Measurements from ENCODE around the gene ISG15.

The ISG15 gene

GRCh38 chr1:1013105-1013921 lies at the start of gene ISG15:
ISG15 (plus strand) TSS chr1:1013497; CDS start chr1:1013574, 77 bp downstream.
- peak; percentile 89 for DNase-seq (ENCODE audit: low spot score)

GRCh38 chr1:963746-964525 lies 49.4 kb upstream of the ISG15 start:
- DNase-seq (ENCODE audit: low spot score): no peak

GRCh38 chr1:964691-965525 lies 48.4 kb upstream of the ISG15 start:
- no peak for DNase-seq (ENCODE audit: low spot score)

- no peak for DNase-seq (ENCODE audit: low spot score)
These were observed 47.7 kb upstream of the ISG15 start for GRCh38 chr1:965526-966134.

- DNase-seq (ENCODE audit: low spot score): no peak
These were observed 47.1 kb upstream of the ISG15 start, which contains the start of gene PLEKHN1 for GRCh38 chr1:966135-966703. PLEKHN1 (plus strand) TSS chr1:966482; CDS start chr1:966532, 50 bp downstream.

GRCh38 chr1:966704-967300 lies 46.5 kb upstream of the ISG15 start:
- DNase-seq (ENCODE audit: low spot score): peak; percentile 78

GRCh38 chr1:967466-968343 lies 45.6 kb upstream of the ISG15 start:
- DNase-seq (ENCODE audit: low spot score): no peak

GRCh38 chr1:969260-969855 lies 43.9 kb upstream of the ISG15 start:
- no peak for DNase-seq (ENCODE audit: low spot score)

- DNase-seq (ENCODE audit: low spot score): no peak
These were observed 42.9 kb upstream of the ISG15 start for GRCh38 chr1:970242-970972.

- no peak for DNase-seq (ENCODE audit: low spot score)
These were observed 42.1 kb upstream of the ISG15 start for GRCh38 chr1:970973-971730.

- no peak for DNase-seq (ENCODE audit: low spot score)
These were observed 41.4 kb upstream of the ISG15 start for GRCh38 chr1:971751-972506.

GRCh38 chr1:972726-973458 lies 40.4 kb upstream of the ISG15 start:
- no peak for DNase-seq (ENCODE audit: low spot score)

GRCh38 chr1:973459-974292 lies 39.6 kb upstream of the ISG15 start:
- no peak for DNase-seq (ENCODE audit: low spot score)

GRCh38 chr1:974293-974640 lies 39.0 kb upstream of the ISG15 start:
- DNase-seq (ENCODE audit: low spot score): no peak

- no peak for DNase-seq (ENCODE audit: low spot score)
These were observed 38.5 kb upstream of the ISG15 start for GRCh38 chr1:974687-975328.
